GM18951 (cell line): ENCODE measurements around the gene PNMA8C.
"Not testable (repeated sequence)": the region's sequence is repeated elsewhere in the genome, so short reads cannot be mapped to it uniquely, and the experiment has no call there.

Source experiments
- POLR2A ChIP-seq: IDR thresholded peaks from 4 replicates; pipeline ENCODE4 v1.6.1; 2011; ENCODE audit warnings: mild to moderate bottlenecking; ENCODE audit not compliant: insufficient read length, insufficient read depth; ENCODE audit errors: extremely low read depth
- in situ Hi-C: fragments of 300-500 bp; cut with MboI; formaldehyde crosslinking; loops from one replicate; pipeline ENCODE4 v1.12.0; 2022; ENCODE audit warnings: low sequenced_read_pairs, mixed read lengths, inconsistent platforms; ENCODE audit not compliant: unreplicated experiment

The PNMA8C gene

DNA sequence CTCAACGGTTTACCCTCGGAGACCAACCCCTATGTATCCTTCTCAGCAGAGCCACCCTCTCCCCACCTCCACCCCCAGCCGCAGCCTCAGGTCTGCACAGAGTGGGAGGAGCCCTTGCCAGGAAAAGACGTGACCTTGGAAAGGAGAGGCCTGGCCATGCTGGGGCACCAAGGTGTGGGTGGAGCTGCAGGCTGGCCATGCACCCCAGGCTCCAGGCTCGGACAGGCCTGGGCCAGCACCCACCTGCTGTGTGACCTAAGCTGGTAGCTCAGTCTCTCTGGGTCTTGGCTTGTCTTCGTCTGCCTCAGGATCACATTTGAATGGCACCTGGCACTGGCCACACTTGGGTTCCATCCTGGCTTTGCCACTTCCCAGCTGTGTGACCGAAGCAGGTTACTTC lies 44.9 kb downstream of the PNMA8C start:
- in situ Hi-C loops, result no loop called here
- no peak for TF ChIP-seq POLR2A

DNA sequence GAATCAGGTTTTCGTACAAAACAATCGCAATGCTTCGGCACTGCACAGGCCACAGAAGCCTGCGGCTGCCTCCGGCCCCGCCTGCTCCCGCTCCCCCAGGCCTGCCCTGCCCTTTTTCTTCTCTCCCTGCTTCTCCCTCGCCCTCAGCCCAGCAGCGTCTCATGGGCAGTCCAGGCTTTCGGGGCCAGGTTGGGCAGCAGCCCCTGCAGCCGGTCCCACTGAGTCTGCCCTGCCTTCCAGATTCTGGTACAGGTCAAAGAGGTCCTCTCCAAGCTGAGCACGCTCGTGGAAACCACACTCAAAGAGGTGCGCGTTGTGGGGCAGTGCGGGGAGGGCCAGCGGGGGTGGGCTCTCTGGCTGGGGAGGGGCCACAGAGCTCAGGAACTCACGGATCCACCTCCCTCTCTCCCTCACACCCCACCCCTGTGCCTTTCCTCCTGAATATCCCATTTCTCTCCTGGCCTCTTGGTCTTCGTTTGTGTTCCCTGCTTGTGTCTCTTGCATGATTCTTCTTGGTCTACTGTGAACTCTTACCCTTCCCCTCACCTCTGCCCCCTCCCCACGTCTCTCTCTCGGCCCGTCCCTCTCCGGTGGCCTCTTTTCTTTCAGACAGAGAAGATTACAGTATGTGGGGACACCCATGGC lies 45.4 kb downstream of the PNMA8C start:
- TF ChIP-seq POLR2A, result no peak
- in situ Hi-C loops, result no loop called here

DNA sequence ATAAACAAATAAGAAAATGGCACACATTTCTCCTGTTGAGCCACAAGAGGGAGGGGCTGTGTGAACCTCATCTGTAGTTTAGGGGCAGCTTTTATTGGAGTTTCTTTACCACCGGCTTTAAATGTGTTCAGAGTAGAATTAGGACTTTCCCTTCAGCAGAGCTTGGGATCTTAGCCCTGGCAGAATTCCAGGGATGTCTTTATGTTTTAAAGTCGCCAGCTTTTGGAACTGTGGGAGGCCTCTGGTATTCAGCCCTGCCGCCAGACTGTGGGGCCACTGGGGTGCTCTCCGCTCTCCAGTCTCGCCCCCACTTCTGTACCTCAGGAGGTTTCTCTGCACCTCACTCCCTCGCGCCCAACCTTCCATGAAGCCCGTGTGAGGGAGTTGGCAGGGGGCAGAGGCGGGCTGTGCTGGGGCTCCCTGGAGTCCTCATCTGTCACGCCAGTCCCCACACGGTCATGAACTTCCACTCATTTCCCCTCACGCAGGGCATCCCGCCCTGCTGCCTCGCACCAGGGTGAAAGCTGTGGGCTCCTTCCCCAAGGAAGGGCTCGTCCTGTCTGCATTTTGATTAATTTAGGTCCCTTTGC lies 46.9 kb downstream of the PNMA8C start:
- TF ChIP-seq POLR2A, result no peak
- in situ Hi-C loops, result no loop called here

DNA sequence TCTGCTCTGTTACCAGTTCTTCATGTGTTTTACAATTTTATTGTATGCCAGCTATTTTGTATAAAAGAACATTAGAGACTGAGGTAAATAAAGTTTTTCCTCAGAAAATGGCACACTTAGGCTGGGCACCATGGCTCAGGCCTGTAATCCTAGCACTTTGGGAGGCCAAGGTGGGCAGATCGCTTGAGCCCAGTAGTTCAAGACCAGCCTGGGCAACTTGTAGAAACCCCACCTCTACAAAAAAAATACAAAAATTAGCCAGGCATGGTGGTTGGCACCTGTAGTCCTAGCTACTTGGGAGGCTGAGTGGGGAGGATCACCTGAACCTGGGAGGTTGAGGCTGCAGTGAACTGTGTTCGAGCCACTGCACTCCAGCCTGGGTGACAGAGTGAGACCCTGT lies 47.4 kb downstream of the PNMA8C start:
- no peak for TF ChIP-seq POLR2A
- in situ Hi-C loops, result no loop called here

DNA sequence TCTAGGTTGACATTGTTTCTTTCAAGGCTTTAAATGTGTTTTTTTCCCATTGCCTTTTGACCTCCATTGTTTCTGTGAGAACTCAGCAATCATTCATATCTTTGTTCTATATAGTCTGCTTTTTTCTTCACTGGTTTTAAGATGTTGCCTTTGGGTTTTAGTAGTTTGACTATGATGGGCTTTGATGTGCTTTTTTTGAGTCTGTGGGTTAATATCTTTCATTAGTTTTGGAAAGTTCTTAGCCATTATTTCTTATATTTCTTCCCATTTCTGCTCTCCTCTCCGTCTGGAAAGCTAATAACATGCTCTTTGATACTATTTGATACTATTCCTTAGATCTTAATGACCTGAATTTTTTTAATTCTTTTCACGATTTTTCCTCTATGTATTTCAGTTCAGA lies 48.0 kb downstream of the PNMA8C start:
- in situ Hi-C loops, result no loop called here
- no peak for TF ChIP-seq POLR2A

DNA sequence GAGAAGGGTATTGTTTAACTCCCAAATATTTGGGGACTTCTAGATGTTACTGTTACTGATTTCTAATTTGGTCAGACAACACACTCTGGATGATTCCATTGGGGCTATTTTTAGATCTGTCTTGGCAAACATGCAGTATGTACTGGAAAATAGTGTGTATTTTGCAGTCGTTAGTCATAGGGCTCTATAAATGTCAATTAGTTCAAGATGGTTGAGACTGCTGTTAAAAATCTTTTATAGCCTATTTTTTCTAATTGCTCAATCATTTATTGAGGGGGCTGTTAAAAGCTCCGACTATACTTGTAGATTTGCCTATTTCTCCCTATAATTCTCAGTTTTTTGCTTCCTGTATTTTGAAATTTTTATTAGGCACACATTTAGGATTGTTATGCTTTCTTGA lies 50.5 kb downstream of the PNMA8C start:
- no peak for TF ChIP-seq POLR2A
- in situ Hi-C loops, result no loop called here

DNA sequence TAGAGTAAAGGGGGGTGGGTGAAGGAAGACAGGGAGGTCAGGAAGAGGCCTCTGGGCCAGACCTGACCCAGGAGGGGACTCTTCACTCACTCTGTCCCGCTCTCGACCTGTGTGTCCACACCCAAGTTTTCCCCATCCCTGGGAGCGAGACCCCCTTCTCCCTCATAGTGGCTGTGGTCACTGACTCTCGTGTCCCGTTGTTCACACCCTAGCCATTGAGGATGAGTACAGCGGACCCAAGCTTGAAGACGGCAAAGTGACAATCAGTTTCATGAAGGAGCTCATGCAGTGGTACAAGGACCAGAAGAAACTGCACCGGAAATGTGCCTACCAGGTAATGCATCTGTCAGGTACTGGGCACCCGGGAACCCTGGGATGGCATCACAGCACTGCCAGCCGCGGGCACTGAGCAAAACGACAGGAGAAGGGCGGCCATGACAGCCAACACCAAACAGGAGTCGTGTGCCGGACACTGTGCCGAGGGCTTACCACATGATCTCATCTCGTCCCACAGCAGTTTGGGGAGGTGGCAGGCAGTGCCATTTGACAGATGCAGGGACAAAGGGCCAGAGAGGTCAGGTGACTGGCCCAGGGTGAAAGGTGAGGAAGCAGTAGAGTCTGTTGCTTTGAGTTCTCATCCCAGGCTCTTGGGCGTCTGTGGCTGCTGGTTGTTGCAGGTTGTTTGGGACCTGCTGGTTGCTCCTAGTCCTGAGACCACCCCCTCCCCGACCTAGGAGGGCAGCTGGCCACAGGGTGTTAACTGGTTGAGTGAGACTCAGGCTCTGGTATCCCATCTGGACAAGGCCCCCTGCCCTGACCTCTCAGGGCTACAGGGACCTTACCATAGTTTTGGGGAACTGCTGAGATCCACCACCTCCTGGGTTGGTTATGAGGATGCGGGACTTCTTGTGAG lies 52.2 kb downstream of the PNMA8C start:
- TF ChIP-seq POLR2A, result no peak
- in situ Hi-C loops, result no loop called here

DNA sequence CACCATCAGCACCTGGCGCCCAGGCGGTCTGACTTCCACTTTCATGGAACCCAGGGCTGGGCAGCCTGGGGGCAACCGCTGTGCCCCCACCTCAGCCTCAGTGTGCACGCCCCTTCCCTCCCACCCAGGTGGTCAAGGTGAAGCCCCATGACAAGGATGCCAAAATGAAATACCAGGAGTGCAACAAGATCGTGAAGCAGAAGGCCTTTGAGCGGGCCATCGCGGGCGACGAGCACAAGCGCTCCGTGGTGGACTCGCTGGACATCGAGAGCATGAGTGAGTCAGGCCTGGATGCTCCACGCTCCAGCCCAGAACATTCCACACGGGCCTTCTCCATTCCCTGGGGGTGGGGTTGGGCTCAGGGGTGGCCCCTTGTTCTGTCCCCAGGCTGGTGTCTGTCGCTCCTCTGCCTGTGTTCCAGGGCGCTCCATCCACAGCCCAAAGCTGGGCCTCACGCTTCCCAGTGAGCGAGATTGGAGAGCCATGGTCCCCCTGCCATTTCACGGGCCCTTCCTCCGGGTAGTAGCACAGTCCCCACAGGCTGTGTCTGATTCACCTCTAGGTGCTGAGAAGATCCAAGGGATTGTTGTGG lies 53.2 kb downstream of the PNMA8C start:
- in situ Hi-C loops, result not testable (repeated sequence)
